CD4-positive, alpha-beta T cell treated with Interleukin-4 for 4 hours (primary cell): Measurements from ENCODE around the gene GABBR1.
"Not testable (repeated sequence)": the region's sequence is repeated elsewhere in the genome, so short reads cannot be mapped to it uniquely, and the experiment has no call there.

ENCODE experiments used
- DNase-seq: peaks from one replicate; pipeline ENCODE4 v3.0.0-alpha.2; 2020

The GABBR1 gene

DNA sequence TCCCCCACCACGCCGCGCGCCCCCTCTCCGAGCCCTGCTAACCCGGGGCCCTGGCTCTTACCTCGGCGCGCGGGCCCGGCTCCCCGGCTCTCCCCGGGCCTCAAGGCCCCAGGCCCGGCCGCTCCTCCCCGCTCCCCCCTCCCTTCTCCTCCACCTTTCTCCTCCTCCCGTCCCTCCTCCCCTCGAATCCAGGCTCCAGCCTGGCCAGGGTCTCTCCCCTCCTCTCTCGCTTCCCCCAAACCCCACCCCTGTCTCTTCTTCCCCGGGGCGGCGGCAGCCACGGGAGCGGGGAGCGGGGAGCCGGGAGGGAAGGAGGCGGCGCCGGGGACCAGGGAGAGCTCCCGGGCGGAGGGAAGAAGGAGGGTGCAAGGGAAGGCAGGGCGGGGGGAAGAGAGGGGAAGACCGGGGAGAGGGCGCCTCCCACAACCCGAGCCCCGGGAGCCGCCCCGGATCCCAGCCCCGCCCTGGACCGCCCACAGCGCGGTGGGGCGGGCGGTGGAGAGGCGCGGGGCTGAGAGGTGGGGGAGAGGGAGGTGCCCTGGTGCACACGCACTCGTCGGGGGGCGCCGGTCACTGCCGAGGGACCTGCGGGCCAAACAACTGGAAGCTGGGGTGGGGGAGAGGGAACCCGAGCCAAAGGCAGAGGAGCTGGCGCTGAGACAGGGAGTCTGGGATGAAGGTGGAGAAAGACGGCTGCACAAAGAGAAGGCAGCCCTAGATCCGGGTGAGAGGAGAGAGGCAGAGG lies at the start of gene GABBR1:
TSS of gene GABBR1 (minus strand) at position 395 of the 745 bp plus-strand sequence. CDS start 798 bp downstream, outside the sequence.
- DNase-seq: peak; percentile 64

DNA sequence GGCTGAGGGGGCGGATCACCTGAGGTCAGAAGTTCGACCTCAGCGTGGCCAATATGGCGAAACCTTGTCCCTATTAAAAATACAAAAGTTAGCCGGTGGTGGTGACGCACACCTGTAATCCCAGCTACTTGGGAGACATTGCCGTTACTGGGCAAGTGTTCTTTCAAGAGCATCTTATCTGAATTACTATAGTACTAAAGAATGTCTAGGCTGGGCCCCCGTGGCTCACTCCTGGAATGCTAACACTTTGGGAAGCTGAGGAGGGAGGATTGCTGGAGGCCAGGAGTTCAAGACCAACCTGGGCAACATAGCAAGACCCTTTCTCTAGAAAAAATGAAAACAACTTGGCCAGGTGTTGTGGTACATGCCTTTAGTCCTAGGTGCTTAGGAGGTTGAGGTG lies 48.8 kb upstream of the GABBR1 start:
- no peak for DNase-seq

DNA sequence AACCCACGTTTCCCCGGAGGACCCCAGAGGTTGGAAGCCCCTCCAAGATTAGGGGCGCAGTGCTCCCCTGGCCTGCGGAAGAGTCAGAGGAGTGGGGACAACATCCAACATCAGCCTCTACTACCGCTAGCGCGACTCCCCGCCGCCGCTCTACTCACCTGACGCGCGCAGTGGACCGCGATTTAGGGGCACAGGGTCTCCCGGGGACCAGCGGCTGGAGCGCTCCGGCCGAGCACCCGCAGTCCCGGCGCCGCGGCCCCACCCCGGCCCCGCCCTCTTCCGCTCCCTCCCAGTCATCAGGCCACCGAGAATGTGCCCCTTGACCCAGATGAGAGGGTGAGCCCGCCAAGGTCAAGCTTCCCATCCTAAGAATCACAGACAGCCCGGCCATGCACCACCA lies 47.9 kb upstream of the GABBR1 start, which contains the start of gene ZFP57:
TSS of gene ZFP57 (minus strand) at position 249 of the 400 bp plus-strand sequence. CDS start 4,149 bp downstream, outside the sequence.
- no peak for DNase-seq

DNA sequence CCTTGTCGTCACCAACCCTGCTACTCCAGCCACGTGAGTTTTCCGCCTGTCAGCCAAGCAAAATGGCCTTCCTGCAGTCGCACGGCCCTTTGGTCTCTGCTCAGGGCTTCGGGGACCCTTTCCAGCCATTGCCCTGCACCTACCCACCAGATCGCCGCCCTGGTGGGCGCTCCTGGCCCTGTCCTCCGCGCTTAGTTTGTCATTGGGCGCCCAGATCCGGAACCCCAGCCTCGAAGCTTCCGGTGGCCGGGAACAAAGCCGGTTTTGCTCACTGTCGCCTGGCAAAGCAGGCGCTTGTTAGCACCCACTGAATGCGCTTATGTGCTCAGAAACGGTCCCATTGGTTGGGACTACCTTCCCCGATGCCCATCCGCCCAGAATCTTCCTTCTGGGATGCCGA lies 47.4 kb upstream of the GABBR1 start:
- DNase-seq: no peak

DNA sequence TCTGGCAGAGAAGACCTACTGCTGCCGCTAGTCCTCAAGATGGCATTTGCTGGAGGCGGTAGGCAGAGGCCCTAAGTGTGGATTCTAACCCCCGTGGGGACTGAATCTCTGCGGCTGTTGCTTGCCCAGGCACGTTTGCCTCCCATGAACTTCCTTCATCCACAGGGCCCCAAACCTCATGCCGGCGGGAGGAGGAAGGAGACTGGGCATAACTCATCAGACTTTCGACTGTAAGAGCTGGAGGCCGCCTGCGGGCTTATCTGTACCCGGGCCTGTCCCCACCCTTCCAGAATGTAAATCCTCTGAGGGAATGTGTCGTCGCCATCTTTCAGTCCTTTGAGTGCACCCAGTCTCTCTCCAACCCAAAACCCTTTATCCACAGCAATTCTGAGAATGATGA lies 47.0 kb upstream of the GABBR1 start:
- no peak for DNase-seq

DNA sequence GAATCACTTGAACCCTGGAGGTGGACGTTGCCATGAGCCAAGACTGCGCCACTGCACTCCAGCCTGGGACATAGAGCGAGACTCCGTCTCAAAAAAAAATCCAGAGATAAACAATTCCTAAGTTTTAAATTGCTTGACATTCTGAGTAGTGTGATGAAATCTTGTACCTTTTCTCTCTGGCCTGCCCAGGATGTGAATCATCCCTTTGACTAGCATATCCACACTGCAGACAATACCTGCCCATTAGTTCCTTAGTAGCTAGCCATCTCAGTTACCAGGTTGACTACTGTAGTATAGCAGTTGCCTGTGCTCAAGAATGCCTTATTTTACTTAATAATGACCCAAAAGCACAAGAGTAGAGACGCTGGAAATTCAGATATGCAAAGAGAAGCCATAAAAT lies 45.1 kb upstream of the GABBR1 start:
- DNase-seq: no peak

DNA sequence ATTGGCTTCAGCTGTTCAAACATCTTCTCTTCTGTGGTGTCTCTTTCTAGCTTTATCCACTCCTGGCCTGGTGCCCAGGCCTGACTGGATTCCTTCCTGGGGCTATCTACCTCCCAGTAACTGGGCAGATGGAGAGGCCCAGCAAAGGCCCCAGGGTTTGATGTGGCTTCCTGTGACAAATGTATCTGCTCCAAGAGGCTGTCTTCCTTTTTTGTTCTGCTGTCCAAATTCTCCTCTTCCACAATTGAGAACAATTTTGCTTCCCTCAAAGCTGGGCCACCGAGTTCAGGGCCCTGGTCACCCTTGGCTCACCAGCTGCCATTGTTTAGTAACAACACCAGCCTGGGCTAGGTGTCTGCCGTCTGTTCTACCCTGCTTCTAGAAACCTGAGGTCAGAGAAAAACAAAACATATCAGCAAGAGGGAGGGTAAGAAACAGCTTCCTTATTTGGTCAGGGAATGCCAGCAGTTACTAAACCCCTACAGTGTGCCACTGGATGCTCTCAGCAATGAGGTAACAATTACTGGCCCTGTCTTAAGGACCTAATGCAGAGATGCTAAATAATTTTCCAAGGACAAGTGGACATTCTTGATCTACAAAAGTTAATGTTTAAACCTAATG lies 44.1 kb upstream of the GABBR1 start:
- DNase-seq: no peak

DNA sequence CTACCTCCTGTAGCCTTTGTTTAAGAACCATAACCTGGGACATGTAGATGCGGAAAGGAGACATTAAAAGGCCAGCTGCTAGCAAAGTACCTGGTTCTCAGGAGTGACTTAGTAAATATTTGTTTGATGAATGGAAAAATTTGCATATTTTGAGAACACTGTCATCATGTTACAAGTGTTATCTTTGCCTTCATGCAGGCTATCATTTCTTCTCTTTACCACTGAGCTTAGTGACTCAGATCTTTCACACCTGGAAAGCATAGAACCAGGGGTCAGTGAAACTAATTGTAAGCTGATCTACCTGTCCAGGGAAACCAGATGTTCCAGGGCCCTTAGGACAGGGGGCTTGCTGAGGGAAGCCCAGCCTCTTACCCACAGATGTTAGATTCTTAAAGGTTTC lies 42.6 kb upstream of the GABBR1 start:
- DNase-seq: no peak

DNA sequence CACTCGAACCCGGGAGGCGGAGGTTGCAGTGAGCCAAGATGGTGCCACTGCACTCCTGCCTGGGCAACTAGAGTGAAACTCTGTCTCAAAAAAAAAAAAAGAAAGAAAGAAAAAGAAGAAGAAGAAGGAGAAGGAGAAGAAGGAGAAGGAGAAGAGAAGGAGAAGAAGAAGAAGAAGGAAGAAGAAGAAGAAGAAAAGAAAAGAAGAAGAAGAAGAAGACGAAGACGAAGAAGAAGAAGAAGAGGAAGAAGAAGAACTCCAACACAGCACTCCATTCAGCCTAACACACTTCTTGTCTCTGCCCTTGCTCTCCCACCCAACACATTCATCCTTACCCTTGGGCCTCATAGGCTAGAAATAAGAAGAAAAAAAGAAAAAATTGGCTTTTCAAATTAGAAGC lies 41.0 kb upstream of the GABBR1 start:
- DNase-seq: no peak

DNA sequence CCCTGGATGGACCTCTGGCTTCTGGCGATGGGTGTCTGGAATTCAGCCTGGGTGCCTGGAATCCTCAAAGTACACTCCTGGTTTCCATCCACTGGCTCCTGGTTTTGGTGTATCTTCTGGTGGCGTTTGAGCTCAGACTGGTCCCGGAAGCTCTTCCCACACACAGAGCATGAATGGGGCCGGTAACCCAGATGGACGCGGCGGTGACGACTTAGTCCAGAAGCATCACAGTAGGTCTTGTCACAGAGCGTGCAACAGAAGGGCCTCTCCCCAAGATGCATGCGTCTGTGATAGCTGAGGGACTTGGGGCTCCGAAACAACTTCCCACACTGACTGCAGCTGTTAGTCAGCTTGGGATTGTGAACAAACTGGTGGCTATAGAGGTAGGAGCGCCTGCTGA lies 40.2 kb upstream of the GABBR1 start:
- DNase-seq: no peak

DNA sequence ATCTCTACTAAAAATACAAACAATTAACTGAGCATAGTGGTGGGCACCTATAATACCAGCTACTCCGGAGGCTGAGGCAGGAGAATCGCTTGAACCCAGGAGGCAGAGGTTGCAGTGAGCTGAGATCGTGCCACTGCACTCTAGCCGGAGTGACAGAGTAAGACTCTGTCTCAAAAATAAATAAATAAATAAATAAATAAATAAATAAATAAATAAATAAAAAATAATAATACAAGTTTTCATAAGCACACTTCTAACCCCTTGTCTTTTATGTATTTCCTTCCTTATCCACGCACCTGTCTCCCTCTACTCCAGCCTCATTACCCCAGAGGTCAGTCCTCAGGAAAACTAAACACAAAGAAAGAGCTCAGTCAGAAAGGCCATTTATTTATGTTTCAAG lies 39.1 kb upstream of the GABBR1 start:
- not testable (repeated sequence) for DNase-seq

DNA sequence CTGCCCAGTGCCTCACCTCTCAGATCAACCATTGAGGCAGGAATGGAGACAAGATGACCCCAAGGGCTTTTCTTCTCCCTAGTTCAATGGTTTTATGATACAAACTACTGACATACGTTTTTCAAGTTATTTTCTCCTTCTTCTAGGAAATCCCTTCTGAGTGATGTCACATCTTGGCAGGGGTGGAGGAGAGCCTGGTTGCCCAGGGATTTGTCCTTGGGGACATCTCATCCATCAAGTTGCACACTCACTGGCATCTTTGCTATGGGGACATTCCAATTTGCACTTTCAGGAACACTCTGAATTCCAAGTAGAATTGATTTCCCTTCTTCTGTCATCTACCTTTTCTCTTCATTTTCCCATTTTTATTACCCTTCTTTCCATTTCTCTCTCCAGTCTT lies 38.0 kb upstream of the GABBR1 start:
- DNase-seq: no peak

DNA sequence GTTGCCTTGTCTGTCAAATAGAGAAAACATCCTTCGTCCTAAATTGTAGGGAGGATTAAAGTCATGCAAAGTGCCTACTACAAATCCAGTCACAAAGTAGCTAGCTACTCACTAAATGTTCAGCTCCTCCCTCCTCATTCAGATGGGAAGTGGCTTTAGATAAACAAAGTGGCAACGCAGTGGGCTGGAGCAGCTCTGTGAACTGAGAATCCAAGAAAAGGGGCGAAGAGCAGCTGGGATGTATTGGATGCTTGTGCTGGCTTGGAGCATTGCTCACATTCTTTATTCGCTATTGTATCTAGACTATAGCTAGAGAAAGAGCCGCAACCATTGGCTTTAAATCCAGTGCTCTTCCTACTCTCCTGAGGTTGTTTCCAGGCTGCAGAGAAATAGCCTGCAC lies 34.2 kb upstream of the GABBR1 start:
- no peak for DNase-seq

DNA sequence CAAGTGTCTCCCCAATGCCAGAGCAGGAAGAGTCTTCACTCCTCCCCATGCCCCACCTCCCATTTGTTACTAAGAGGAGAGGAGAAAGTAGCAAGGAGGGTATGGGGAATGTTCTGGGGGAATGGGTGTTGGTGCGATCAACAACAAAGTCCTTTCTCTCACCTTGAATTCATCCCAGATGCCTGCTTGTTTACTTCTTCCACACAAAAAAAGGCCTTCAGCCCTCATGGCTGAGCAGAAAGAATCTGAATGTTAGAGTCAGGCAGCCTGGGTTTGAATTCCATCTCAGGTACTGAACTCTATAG lies 33.8 kb upstream of the GABBR1 start:
- DNase-seq: no peak

DNA sequence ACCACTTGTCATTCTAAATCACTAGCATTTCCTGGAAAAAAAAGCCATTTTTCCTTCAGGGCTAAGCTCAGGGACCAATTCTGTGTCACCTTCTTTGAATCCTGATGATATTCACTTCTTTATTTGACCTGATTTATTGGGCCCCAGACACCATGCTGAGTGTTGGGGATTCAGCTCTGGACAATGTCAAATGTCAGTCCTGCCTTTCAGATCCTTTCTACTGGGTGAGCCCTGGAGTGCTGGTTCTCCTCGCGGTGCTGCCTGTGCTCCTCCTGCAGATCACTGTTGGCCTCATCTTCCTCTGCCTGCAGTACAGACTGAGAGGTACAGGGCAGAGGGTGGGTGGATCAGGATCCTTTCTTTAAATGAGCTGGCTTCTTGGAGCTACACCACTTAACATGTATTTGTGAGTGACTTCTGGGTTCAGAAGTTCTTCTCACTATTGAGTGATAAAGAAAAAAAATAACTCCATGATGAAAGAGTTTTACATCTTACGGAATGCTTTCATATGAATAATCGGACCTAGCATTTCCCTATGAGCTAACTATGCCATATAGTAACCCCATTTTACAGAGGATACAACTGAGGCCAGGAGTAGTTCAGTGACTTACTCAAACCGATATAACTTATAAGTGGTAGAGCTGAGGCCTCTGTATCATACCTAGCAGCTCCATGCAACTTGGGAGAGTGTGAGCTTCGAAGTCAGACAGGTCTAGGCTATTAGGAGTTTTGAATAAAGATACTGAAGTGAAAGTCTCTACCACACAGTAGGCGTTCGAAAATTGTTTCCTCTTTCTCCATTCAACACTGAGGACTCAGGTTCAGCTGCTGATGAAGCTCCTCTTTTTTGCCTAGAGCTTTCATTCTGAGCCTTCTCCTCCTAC lies 33.2 kb upstream of the GABBR1 start:
- no peak for DNase-seq

DNA sequence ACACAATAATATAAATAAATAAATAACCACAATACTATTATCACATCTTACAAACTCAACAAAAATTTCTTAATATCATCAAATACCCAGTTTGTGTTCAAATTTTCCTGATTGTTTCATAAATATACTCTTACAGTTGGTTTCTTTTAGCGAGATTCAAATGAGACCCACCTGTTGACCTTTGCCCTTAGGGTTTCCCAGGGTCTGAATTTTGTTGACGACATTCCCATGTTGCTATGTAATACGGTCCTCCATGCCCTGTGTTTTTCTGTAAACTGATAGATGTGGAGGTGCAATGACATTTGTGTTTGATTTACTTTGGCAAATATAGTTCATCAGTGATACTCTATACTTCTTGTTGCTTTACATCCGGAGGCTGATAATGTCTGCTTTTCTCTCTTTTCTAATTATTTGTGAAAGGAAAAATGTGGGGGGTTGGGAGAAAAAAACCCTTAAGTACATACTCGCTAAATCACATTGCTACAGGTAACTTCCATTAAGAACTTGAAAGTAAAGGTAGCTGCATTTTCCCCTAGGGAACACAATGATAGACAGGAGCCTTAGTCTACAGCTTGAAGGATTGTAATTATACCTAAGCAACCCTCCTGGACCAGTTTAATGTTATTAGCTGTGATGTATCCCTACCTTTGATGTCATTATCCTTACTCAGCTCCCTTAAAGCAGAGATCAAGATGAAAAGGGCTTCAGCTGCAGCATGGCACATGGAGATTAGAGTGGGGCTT lies 30.5 kb upstream of the GABBR1 start:
- DNase-seq: no peak

DNA sequence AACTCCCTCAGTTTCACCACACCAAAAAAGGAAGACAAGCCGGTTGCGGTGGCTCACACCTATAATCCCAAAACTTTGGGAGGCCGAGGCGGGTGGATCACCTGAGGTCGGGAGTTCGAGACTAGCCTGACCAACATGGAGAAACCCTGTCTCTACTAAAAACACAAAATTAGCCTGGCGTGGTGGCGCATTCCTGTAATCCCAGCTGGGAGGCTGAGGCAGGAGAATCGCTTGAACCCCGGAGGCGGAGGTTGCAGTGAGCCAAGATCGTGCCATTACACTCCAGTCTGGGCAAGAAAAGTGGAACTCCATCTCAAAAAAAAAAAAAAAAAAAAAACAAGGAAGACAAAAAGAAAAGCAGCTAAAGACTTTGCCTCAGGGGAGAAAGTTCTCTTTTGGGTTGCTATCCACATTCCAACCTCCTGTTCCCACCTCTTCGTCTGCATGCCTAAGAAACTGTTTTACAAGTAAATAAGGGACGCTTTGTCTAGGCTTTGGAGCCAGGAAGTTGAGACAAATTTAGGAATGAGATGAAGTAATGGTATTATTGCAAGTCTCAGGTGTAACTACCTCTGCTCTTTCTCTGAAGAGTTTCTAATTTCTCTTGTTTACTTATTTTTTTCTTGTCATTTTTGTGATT lies 28.6 kb upstream of the GABBR1 start:
- DNase-seq: not testable (repeated sequence)

DNA sequence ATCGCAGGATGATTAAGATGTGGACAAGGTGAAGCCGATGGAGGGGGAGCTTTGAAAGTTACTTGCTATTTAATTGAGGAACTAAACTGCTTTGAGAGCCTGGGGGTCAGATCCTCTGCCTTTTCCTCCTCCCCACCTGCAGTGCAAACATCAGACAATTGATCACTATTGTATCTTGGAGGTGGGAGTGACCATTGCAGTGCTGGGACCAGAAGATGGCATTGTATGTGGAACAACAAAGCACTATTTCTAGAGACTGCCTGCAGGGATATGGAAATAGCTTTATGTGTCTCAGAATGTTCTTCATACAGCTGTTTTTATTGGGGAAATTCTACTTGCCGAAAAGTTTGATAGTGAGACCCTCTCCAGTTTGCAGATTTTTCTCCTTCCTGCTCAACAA lies 28.1 kb upstream of the GABBR1 start:
- DNase-seq: no peak

DNA sequence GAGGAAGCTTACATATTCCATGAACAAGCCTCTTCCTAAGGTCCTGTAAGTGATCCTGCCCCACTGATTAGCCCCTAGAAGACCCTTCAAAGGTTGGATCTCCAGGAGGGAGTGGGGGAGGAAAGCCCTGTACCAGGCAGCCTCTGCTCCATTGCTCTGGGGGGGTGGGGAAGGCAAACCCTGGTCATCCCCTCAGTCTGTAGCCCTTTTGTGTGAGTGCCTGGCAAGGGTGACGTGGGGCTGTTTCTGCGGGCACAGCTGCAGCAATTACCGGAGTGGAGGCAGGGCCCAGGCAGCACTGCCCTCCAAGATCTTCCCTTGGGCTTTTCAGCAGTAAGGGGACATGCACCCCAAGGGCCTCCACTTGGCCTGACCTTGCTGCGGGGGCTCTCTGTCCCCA lies 23.8 kb upstream of the GABBR1 start, which contains the start of gene MOG:
TSS of gene MOG (plus strand) at position 295 of the 400 bp plus-strand sequence. CDS start 118 bp downstream, outside the sequence.
- no peak for DNase-seq

DNA sequence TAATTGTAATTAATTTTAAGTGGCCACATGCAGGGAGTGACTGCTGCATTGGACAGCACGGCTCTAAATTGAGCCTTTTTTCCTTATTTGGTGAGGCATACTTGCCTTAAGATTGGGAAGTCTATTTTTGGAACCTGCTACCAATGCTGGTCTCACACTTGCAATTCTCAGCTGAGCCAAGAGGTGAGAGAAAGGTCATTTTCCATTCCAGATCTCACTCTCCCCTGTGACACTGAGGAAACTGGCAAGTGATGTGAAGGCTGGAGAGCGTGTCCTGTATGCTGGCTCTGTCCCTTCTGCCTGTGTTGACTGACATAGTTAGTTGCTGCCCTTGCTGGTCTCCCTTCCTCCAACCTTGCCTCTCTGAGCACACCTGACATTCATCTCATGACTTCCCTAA lies 23.2 kb upstream of the GABBR1 start:
- no peak for DNase-seq

DNA sequence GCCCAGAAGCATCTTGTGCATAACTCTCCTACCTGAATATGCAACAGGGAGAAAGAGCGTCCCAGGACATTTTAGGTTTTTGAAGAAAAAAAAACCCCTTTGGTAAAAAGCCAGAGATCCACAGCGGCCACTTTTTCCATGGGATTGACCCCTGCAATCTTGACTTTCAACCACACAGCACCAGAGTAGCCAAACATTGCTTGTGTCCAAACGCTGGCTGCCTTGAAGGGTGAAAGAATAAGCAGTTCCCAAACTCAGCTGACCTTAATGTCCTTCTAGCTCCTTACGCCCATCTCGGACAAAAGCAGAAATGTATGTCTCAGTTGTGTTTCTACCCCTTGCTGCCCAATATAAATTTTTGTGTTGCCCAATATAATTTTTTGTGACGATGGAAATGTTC lies 22.7 kb upstream of the GABBR1 start:
- DNase-seq: no peak

DNA sequence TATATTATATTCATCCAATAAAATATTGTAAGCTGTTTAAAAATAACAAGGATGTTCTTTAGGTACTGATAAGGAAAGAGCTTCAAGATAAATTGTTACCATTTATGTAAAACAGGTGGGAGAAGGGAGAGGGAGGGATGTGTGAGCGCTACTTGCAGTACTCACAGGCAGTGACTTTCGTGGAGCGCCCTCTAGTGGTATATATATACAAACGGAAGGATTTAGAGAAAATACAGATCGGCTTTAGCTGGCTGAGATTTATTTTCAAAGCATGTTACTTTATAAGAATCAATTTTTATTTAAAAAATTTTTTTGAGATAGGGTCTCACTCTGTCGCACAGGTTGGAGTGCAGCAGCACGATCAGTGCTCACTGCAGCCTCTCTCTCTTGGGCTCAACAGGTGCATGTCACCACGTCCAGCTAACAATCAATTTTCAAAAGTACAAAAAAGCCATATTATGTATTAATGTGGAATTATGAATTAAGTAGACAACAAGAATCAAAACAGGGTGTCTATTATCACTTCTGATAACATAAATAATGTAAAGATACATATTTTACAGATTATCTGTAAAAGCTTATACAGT lies 20.6 kb upstream of the GABBR1 start:
- peak; percentile 76 for DNase-seq
